Measurements from ENCODE around the gene SLC1A2.

Gene SLC1A2

GRCh38 chr11:35376118-35376510, 43.2 kb downstream of the SLC1A2 start:
- DNase-seq (ENCODE audit: low read depth): no peak

- no peak for DNase-seq (ENCODE audit: low read depth)
Measured at GRCh38 chr11:35375332-35376117, 43.8 kb downstream of the SLC1A2 start.

- DNase-seq (ENCODE audit: low read depth): no peak
Measured at GRCh38 chr11:35373284-35373933, 45.9 kb downstream of the SLC1A2 start.

GRCh38 chr11:35372565-35373283, 46.6 kb downstream of the SLC1A2 start:
- no peak for DNase-seq (ENCODE audit: low read depth)

- peak; percentile 38 for DNase-seq (ENCODE audit: low read depth)
Measured at GRCh38 chr11:35367491-35367890, 51.9 kb downstream of the SLC1A2 start.

- no peak for DNase-seq (ENCODE audit: low read depth)
Measured at GRCh38 chr11:35366798-35367197, 52.6 kb downstream of the SLC1A2 start.

GRCh38 chr11:35365961-35366360, 53.4 kb downstream of the SLC1A2 start:
- DNase-seq (ENCODE audit: low read depth): no peak

GRCh38 chr11:35365395-35365794, 54.0 kb downstream of the SLC1A2 start:
- DNase-seq (ENCODE audit: low read depth): no peak

- DNase-seq (ENCODE audit: low read depth): peak; percentile 92
Measured at GRCh38 chr11:35363854-35364780, 55.2 kb downstream of the SLC1A2 start.

- no peak for DNase-seq (ENCODE audit: low read depth)
Measured at GRCh38 chr11:35363246-35363801, 56.0 kb downstream of the SLC1A2 start.

GRCh38 chr11:35362521-35362980, 56.8 kb downstream of the SLC1A2 start:
- DNase-seq (ENCODE audit: low read depth): peak; percentile 78

GRCh38 chr11:35360055-35360530, 59.3 kb downstream of the SLC1A2 start:
- DNase-seq (ENCODE audit: low read depth): no peak

- no peak for DNase-seq (ENCODE audit: low read depth)
Measured at GRCh38 chr11:35359321-35360054, 59.9 kb downstream of the SLC1A2 start.

GRCh38 chr11:35358391-35358790, 61.0 kb downstream of the SLC1A2 start:
- DNase-seq (ENCODE audit: low read depth): no peak

GRCh38 chr11:35357923-35358322, 61.4 kb downstream of the SLC1A2 start:
- DNase-seq (ENCODE audit: low read depth): no peak

- no peak for DNase-seq (ENCODE audit: low read depth)
Measured at GRCh38 chr11:35355102-35355749, 64.1 kb downstream of the SLC1A2 start.

GRCh38 chr11:35354644-35355043, 64.7 kb downstream of the SLC1A2 start:
- no peak for DNase-seq (ENCODE audit: low read depth)

- DNase-seq (ENCODE audit: low read depth): no peak
Measured at GRCh38 chr11:35352077-35352888, 67.1 kb downstream of the SLC1A2 start.

- DNase-seq (ENCODE audit: low read depth): no peak
Measured at GRCh38 chr11:35349897-35350296, 69.5 kb downstream of the SLC1A2 start.

Data from GM04504 (cell line).